GM12801 (cell line): ENCODE measurements around the gene SSBP4.

ENCODE experiments used
- TF ChIP-seq, protein P1 (sequence below): IDR thresholded peaks from one replicate; pipeline ENCODE4 v1.5.1; 2011; ENCODE audit warnings: control low read depth; ENCODE audit not compliant: insufficient read length; ENCODE audit errors: extremely low read depth

SSBP4 gene

DNA sequence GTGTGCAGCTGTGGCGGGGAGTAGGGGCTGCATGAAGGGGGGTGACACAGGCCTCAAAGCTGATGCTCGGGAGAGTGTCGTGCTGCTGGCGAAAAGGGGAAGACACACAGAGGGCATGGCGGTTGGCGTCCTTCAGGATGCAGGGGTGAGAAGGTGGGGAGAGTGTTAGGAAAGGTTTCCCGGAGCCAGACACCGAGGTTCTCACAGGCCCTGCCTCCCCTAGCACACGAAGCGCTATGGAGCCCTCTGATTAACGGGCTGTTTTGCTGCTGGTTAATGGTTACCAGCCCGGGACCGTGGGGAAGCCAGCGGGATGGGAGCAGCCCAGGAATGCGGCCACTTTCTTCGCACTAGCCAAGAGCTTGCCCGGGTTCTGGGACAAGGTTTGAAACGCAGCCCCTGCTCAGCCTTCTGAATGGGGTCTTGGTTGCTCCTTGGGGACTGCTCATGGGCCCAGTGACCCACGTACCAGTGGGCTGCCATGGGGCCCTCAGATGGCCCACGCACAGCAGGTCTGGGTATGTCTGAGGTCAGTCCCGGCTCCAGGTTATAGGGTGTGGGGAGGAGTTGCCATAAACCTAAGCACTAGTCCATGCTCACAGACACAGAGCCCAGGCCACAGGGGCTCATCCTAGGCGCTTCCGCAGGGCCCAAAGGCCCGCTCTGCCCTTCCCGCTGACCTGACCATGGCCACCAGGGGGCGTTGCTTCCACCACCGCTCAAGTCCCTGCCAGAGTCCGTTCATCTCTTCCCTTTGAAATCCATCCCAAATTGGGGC lies 50.1 kb downstream of the SSBP4 start:
- TF ChIP-seq, protein P1, sequence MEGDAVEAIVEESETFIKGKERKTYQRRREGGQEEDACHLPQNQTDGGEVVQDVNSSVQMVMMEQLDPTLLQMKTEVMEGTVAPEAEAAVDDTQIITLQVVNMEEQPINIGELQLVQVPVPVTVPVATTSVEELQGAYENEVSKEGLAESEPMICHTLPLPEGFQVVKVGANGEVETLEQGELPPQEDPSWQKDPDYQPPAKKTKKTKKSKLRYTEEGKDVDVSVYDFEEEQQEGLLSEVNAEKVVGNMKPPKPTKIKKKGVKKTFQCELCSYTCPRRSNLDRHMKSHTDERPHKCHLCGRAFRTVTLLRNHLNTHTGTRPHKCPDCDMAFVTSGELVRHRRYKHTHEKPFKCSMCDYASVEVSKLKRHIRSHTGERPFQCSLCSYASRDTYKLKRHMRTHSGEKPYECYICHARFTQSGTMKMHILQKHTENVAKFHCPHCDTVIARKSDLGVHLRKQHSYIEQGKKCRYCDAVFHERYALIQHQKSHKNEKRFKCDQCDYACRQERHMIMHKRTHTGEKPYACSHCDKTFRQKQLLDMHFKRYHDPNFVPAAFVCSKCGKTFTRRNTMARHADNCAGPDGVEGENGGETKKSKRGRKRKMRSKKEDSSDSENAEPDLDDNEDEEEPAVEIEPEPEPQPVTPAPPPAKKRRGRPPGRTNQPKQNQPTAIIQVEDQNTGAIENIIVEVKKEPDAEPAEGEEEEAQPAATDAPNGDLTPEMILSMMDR: no peak

DNA sequence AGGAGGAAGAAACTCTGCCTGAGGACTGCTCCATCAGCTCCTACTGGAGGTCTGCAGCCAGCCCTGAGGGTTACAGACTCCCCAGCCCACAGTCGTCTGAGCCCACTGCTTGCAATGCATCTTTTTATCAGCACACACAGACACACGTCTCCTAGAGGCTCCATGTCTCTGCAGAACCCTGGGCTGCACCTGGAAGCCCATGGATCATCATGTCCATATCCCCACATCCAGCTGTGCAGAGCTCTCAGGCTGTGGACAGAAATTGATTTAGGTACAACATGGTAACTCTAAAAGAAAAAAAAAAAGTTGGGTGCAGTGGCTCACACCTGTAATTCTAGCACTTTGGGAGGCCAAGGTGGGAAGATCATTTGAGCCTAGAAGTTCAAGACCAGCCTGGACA lies 51.6 kb downstream of the SSBP4 start:
- TF ChIP-seq, protein P1: no peak

DNA sequence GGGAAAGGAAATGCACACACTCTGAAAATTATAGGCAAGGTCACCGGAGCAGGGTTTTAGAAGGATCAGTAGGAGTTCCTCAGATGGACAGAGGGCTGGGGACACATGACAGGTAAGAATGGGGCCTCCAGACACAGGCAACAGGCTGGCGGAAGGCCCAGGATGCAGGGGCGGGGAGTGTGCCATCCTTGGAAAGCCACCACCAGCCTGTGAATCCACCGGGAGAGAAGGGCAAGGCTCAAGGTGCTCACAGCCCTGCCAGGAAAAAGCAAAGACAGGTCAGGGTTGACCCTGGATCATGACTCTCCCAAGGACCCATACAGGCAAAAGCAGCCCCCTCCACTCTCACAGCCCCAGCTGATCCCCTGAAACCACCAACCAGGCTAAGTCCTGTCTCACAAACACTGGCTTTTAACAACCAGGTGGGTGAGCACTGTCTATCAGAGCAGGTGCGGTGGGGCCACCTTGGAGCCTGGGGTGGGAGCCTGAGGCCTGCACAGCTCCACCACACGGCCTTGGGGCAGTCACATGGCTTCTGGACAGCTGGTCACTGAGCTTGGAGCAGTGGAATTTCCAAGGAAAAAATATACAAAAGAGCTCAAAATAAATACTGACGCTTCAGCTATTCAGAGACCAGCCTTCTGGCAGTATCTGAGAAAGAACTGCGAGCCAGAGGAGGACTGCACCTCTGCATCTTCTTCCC lies 54.0 kb downstream of the SSBP4 start:
- TF ChIP-seq, protein P1: no peak

DNA sequence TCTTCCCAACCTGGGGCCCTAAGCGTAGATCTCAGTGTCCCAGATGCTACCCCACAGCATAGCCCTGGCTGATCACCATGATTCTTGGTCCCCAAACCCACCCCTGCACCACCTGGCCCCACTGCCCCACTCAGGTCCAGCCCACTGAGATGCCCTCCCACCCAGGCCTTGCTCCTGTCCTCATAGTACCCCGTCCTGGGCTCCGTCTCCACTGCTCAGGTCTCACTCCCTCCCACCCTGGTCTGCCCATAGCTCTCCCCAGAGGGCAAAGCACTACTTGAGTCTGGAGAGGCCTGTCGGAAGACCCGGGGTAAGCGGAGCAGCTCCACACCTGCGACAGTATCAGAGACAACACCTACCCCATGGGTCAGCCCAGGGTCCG lies 54.5 kb downstream of the SSBP4 start:
- TF ChIP-seq, protein P1: no peak

DNA sequence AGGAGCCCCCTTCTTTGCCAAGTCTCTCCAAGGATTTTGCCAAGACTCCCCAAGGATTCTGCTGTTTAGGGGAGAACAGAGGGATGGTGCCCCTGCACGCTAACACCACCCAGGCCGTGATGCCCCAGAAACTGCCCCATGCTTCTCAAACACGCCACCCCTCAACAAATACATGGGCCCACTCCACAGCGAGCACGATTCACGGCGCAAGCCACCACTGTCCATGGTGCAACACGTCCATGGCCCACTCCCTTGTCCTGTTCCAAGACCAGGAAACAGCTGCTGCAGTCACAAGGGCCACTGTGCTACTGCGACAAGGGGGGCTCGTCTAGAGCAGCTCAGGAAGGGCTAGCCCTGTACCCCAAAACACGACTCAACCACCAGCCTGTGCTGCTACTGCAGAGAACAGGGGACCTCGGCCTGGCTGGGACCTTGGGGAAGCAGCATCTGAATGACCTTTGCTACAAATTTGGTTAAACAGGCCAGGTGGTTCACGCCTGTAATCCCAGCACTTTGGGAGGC lies 55.2 kb downstream of the SSBP4 start:
- TF ChIP-seq, protein P1: no peak

DNA sequence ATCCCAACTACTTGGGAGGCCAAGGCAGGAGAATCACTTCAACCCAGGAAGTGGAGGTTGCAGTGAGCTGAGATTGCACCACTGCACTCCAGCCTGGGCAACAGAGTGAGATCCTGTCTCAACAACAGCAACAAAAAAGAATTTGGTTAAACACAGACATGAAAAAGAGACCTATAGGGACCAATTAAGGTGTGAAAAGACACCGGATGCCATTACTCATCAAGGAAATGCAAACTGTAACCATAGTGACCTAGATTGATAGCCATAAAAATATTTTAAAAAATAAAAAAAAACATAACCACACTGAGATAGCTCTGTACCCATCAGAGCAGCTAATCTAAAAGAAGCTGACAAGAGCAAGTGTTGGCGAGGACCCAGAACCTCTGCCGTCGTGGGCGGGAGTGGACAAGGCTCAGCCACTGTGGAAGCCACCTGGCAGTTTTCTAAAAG lies 55.8 kb downstream of the SSBP4 start:
- TF ChIP-seq, protein P1: no peak

DNA sequence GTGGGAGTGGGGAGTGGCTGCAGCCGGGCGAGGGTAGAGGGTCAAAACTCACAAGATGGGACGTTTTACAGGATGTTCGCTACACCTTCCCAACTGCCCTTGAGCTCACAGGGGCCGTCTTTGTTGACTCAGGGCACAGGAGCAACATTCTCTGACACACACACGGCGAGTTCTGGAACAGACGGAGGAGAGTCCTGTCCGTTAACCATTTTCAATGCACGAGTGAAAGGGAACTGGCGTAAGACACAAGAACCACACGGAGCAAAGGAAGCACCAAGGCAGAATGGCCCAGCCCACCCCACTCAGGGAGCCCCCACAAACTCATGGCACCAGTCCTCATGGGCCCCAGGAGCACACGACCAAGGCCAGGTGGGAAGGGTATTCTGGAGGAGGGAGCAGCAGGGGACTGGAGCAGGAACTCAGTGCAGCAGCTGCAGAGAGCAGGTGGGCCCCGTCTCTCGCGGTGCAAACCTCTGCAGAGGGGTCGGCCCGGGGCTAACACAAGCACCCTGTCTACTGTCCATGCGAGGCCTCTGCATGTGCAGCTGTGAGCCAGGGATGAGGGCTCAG lies 56.6 kb downstream of the SSBP4 start:
- TF ChIP-seq, protein P1: no peak
